IMR-90 (cell line): Measurements from ENCODE around the gene S100B. TPM values are rescaled to one million over a fixed set of nuclear protein-coding genes. Genes with fewer than 3 reads are reported as not detected.

Experiments
- ATAC-seq: fragments of 200-7000 bp; cut with Tn5 transposase; 2 replicates; pipeline ENCODE4 v1.9.1; 2020; ENCODE audit warnings: low read depth, mild to moderate bottlenecking, moderate library complexity
- BruUV-seq: library from RNA; stranded (reverse); fragments of 400-500 nt; replicated peaks from 2 replicates; lab custom pipeline; 2021; lab: Mats Ljungman, UMichigan
- CTCF ChIA-PET: fragments of 300-600 bp; formaldehyde crosslinking; extraction: SDS; loops from one replicate; lab custom pipeline; 2021; ENCODE audit warnings: antibody characterized with exemption; lab: Yijun Ruan, JAX
- POLR2A ChIA-PET: fragments of 300-600 bp; sonication (Branson Sonifier 250); formaldehyde crosslinking; loops from one replicate; lab custom pipeline; 2022; ENCODE audit warnings: antibody characterized with exemption; ENCODE audit not compliant: unreplicated experiment; lab: Charles Lee
- DNase-seq: peaks from one replicate; pipeline ENCODE4 v3.0.0; 2013
- H2AFZ ChIP-seq: replicated peaks from 2 replicates; pipeline ENCODE3; 2013; ENCODE audit warnings: low read length, mild to moderate bottlenecking; ENCODE audit not compliant: poor library complexity
- H2AK5ac ChIP-seq: 2 replicates; pipeline ENCODE4 v1.6.1; 2013; ENCODE audit warnings: low read depth, low read length, inconsistent platforms
- H2AK9ac ChIP-seq: replicated peaks from 2 replicates; pipeline ENCODE3; 2013; ENCODE audit warnings: mild to moderate bottlenecking, low read depth, low read length, moderate library complexity; ENCODE audit not compliant: poor library complexity
- H2BK120ac ChIP-seq: 2 replicates; pipeline ENCODE4 v1.6.1; 2013; ENCODE audit warnings: low read depth, low read length, inconsistent platforms
- H2BK15ac ChIP-seq: 3 replicates; pipeline ENCODE4 v1.6.1; 2013; ENCODE audit warnings: low read depth, low read length, inconsistent platforms
- H2BK20ac ChIP-seq: 2 replicates; pipeline ENCODE4 v1.6.1; 2013; ENCODE audit warnings: low read depth, mild to moderate bottlenecking, inconsistent platforms, low read length, moderate library complexity
- H2BK5ac ChIP-seq: 2 replicates; pipeline ENCODE4 v1.6.1; 2013; ENCODE audit warnings: mild to moderate bottlenecking, low read depth, low read length, inconsistent platforms; ENCODE audit not compliant: poor library complexity, severe bottlenecking
- H3K14ac ChIP-seq: replicated peaks from 2 replicates; pipeline ENCODE4 v1.6.1; 2013; ENCODE audit warnings: low read depth, low read length, inconsistent platforms
- H3K18ac ChIP-seq: 2 replicates; pipeline ENCODE4 v1.6.1; 2013; ENCODE audit warnings: low read depth, low read length, control low read depth
- H3K23ac ChIP-seq: 2 replicates; pipeline ENCODE4 v1.6.1; 2013; ENCODE audit warnings: low read depth, low read length, inconsistent platforms
- H3K27ac ChIP-seq: 2 replicates; pipeline ENCODE4 v1.5.1; 2013; ENCODE audit warnings: mild to moderate bottlenecking, control low read depth, low read length; ENCODE audit not compliant: insufficient read depth
- H3K27me3 ChIP-seq: 2 replicates; pipeline ENCODE4 v1.6.1; 2013; ENCODE audit warnings: low read length; ENCODE audit not compliant: control insufficient read depth, insufficient read depth
- H3K36me3 ChIP-seq: 2 replicates; pipeline ENCODE4 v1.6.1; 2013; ENCODE audit warnings: low read length, mixed read lengths; ENCODE audit not compliant: control insufficient read depth, insufficient read depth
- H3K4ac ChIP-seq: 2 replicates; pipeline ENCODE4 v1.6.1; 2013; ENCODE audit warnings: low read depth, low read length, inconsistent platforms
- H3K4me1 ChIP-seq: 2 replicates; pipeline ENCODE4 v1.6.1; 2013; ENCODE audit warnings: low read length, mixed read lengths; ENCODE audit not compliant: control insufficient read depth, insufficient read depth
- H3K4me2 ChIP-seq: 2 replicates; pipeline ENCODE4 v1.6.1; 2013; ENCODE audit warnings: low read depth, mild to moderate bottlenecking, control low read depth, low read length, moderate library complexity
- H3K4me3 ChIP-seq: 2 replicates; pipeline ENCODE4 v1.5.1; 2013; ENCODE audit warnings: low read depth, mild to moderate bottlenecking, control low read depth, low read length, moderate library complexity; ENCODE audit not compliant: insufficient read depth
- H3K56ac ChIP-seq: 2 replicates; pipeline ENCODE4 v1.6.1; 2013; ENCODE audit warnings: low read length, inconsistent platforms; ENCODE audit not compliant: insufficient read depth; ENCODE audit errors: extremely low read depth
- H3K79me1 ChIP-seq, 2 experiments: 2 replicates each; pipeline ENCODE4 v1.6.1; 2013; ENCODE audit warnings: low read length in 2 of 2, inconsistent platforms in 1 of 2, low read depth in 1 of 2
- H3K9ac ChIP-seq: 2 replicates; pipeline ENCODE4 v1.6.1; 2013; ENCODE audit warnings: low read depth, low read length, control low read depth
- H3K9me1 ChIP-seq: 2 replicates; pipeline ENCODE4 v1.6.1; 2013; ENCODE audit warnings: low read length, inconsistent platforms; ENCODE audit not compliant: insufficient read depth
- H3K9me3 ChIP-seq: 2 replicates; pipeline ENCODE4 v1.6.1; 2013; ENCODE audit warnings: low read length; ENCODE audit not compliant: control insufficient read depth, insufficient read depth
- H4K20me1 ChIP-seq: 2 replicates; pipeline ENCODE4 v1.6.1; 2013; ENCODE audit warnings: low read length, inconsistent platforms; ENCODE audit not compliant: insufficient read depth
- H4K5ac ChIP-seq: 2 replicates; pipeline ENCODE4 v1.6.1; 2013; ENCODE audit warnings: mild to moderate bottlenecking, low read depth, low read length, control low read depth
- H4K8ac ChIP-seq, 2 experiments: 2 replicates each; pipeline ENCODE4 v1.6.1; 2013; ENCODE audit warnings: low read depth in 2 of 2, low read length in 2 of 2, control low read depth in 1 of 2, inconsistent platforms in 1 of 2
- H4K91ac ChIP-seq: 2 replicates; pipeline ENCODE4 v1.6.1; 2013; ENCODE audit warnings: low read depth, low read length, inconsistent platforms; ENCODE audit not compliant: insufficient read depth
- BHLHE40 ChIP-seq: fragments of 150-350 bp; IDR thresholded peaks from 2 replicates; pipeline ENCODE4 v1.6.1; 2016; ENCODE audit warnings: mild to moderate bottlenecking, low read depth, low read length
- CEBPB ChIP-seq: IDR thresholded peaks from 2 replicates; pipeline ENCODE4 v1.6.1; 2012; ENCODE audit warnings: low read depth, low read length, improper control_type of control experiment
- CHD1 ChIP-seq: IDR thresholded peaks from 2 replicates; pipeline ENCODE4 v1.6.1; 2012; ENCODE audit warnings: low read depth, low read length, improper control_type of control experiment
- CTCF ChIP-seq: conservative IDR thresholded peaks from 2 replicates; pipeline ENCODE4 v1.5.1; 2012; ENCODE audit warnings: mild to moderate bottlenecking, low read depth, low read length, improper control_type of control experiment
- ELK1 ChIP-seq: fragments of 150-350 bp; IDR thresholded peaks from 2 replicates; pipeline ENCODE4 v1.6.1; 2016; ENCODE audit warnings: low read depth, mild to moderate bottlenecking, low read length, moderate library complexity, borderline replicate concordance
- FOS ChIP-seq: fragments of 150-350 bp; IDR thresholded peaks from 2 replicates; pipeline ENCODE4 v1.6.1; 2016; ENCODE audit warnings: low read depth, low read length
- MAFK ChIP-seq: IDR thresholded peaks from 2 replicates; pipeline ENCODE4 v1.6.1; 2012; ENCODE audit warnings: low read depth, low read length, improper control_type of control experiment
- MAZ ChIP-seq: IDR thresholded peaks from 2 replicates; pipeline ENCODE4 v1.6.1; 2012; ENCODE audit warnings: low read depth, mild to moderate bottlenecking, low read length, improper control_type of control experiment, moderate library complexity, borderline replicate concordance
- MXI1 ChIP-seq: IDR thresholded peaks from 2 replicates; pipeline ENCODE4 v1.6.1; 2012; ENCODE audit warnings: low read depth, mild to moderate bottlenecking, low read length, moderate library complexity, borderline replicate concordance
- NFE2L2 ChIP-seq: fragments of 150-350 bp; IDR thresholded peaks from 2 replicates; pipeline ENCODE4 v1.6.1; 2016; ENCODE audit warnings: low read depth, mild to moderate bottlenecking, low read length
- POLR2A ChIP-seq: IDR thresholded peaks from 2 replicates; pipeline ENCODE4 v1.6.1; 2012; ENCODE audit warnings: mild to moderate bottlenecking, low read depth, low read length
- RAD21 ChIP-seq: IDR thresholded peaks from 2 replicates; pipeline ENCODE4 v1.6.1; 2012; ENCODE audit warnings: low read length, improper control_type of control experiment
- RCOR1 ChIP-seq: IDR thresholded peaks from 2 replicates; pipeline ENCODE4 v1.6.1; 2012; ENCODE audit warnings: mild to moderate bottlenecking, low read length, improper control_type of control experiment; ENCODE audit not compliant: insufficient replicate concordance
- RFX5 ChIP-seq: IDR thresholded peaks from 2 replicates; pipeline ENCODE4 v1.8.0; 2012; ENCODE audit warnings: low read depth, mild to moderate bottlenecking, low read length, moderate library complexity
- SMC3 ChIP-seq: fragments of 150-350 bp; IDR thresholded peaks from 2 replicates; pipeline ENCODE4 v1.6.1; 2016; ENCODE audit warnings: low read depth, mild to moderate bottlenecking, antibody characterized with exemption, low read length, moderate library complexity
- WGBS, 2 experiments: methylation state at CpG; one replicate each; pipeline versions ENCODE4 v1.1.5 to v1.1.7; 2013; ENCODE audit warnings: missing lambda C conversion rate in 2 of 2; ENCODE audit not compliant: insufficient read length in 1 of 2; ENCODE audit errors: extremely low coverage in 2 of 2; 5-methylcytosine and 5-hydroxymethylcytosine counted together
- dilution Hi-C: fragments of 300-500 bp; cut with HindIII; formaldehyde crosslinking; loops from one replicate; pipeline ENCODE4 v1.14.3; 2018; ENCODE audit warnings: low sequenced_read_pairs; ENCODE audit not compliant: unreplicated experiment
- in situ Hi-C: fragments of 300-500 bp; cut with MboI; formaldehyde crosslinking; loops from 3 replicates; pipeline ENCODE4 v1.14.3; 2019; ENCODE audit warnings: low sequenced_read_pairs, inconsistent platforms, mixed read lengths
- intact Hi-C: fragments of 100-400 bp; cut with micrococcal nuclease; formaldehyde crosslinking; loops from 2 replicates; pipeline ENCODE4 v1.10.0; 2022
- polyA plus RNA-seq, 3 experiments: library from polyadenylated mRNA; depleted of rRNA; stranded (reverse); fragments of >200 nt; gene quantifications; 2 replicates each; pipeline ENCODE4 v1.2.3, GENCODE V29; 2012; ENCODE audit warnings: low replicate concordance in 1 of 3
- total RNA-seq: library from RNA; depleted of rRNA; stranded (reverse); fragments of >200 nt; gene quantifications from 2 replicates; pipeline ENCODE4 v1.2.3, GENCODE V29; 2012
- TF ChIP-seq, protein P1 (sequence below): fragments of 150-350 bp; IDR thresholded peaks from 2 replicates; pipeline ENCODE4 v1.6.1; 2017; ENCODE audit warnings: mild to moderate bottlenecking, antibody characterized with exemption, low read length, low read depth

S100B gene
- total and polyA plus RNA-seq, 2 of the 4 experiments (the other 2 are of a cell fraction), result 0.18 to 0.26 TPM

DNA sequence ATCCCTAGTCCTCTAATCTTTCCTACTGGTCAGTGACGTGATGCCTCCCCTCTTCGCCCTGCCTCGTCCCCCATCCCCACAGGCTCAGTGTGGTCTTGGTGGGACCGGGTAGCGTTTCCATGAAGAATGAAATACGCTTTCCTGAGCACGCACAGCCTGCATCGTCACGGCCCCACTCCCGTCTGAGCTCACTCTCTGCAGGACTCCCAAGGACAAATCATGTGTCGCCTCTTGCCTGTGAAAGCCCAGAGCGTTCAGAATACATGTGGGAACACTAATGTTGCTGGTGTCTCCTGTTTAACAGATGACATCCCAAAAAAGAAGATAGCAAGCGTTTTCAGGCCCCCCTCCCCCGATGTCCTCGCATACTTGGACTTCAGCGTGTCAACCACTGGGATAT is 49.2 kb downstream of the S100B start:
- H2AK5ac ChIP-seq, result no peak overlapping the region
- H2AK9ac ChIP-seq, result no peak overlapping the region
- no peaks in the 10 kb centered on the region for H3K9me3 ChIP-seq
- no peaks in the 10 kb centered on the region for H3K79me1 ChIP-seq
- H2BK5ac ChIP-seq, result no peak overlapping the region
- no peaks in the 10 kb centered on the region for H3K27me3 ChIP-seq
- no peak overlapping the region for H3K14ac ChIP-seq
- H4K20me1 ChIP-seq, result no peaks in the 10 kb centered on the region; the same call in 1 of the 2 replicates
- H3K56ac ChIP-seq, result no peak overlapping the region
- no peak overlapping the region for H3K4ac ChIP-seq
- no peak for DNase-seq
- CTCF ChIA-PET, result no interaction called here
- H3K23ac ChIP-seq, result no peak overlapping the region
- POLR2A ChIA-PET, result no interaction called here
- no peak overlapping the region for H3K4me3 ChIP-seq
- H3K9ac ChIP-seq, result no peak overlapping the region
- no peak overlapping the region for H4K8ac ChIP-seq
- no peak overlapping the region for H2AFZ ChIP-seq
- H3K4me1 ChIP-seq, result no peaks in the 10 kb centered on the region
- H3K9me1 ChIP-seq, result no peaks in the 10 kb centered on the region
- H4K5ac ChIP-seq, result no peak overlapping the region
- no peak overlapping the region for H2BK120ac ChIP-seq
- no peak for ATAC-seq
- H2BK20ac ChIP-seq, result no peak overlapping the region
- intact Hi-C loops (no loop called here), dilution Hi-C loops (no loop called here), in situ Hi-C loops (no loop called here)
- H3K18ac ChIP-seq, result no peak overlapping the region
- no peak overlapping the region for H4K91ac ChIP-seq
- H2BK15ac ChIP-seq, result no peak overlapping the region
- no peak overlapping the region for H3K27ac ChIP-seq
- WGBS, 2 experiments, result 98% methylated on average over 8 of the region's 16 CpGs; no CpG with 5 or more reads in 1 of the 2 experiments
- TF ChIP-seq MXI1 (no peak), SMC3 (no peak), CTCF (no peak), RFX5 (no peak), MAFK (no peak), NFE2L2 (no peak), RAD21 (no peak), MAZ (no peak), CHD1 (no peak), POLR2A (no peak), RCOR1 (no peak), CEBPB (no peak), FOS (no peak), BHLHE40 (no peak), ELK1 (no peak)
- TF ChIP-seq, protein P1, sequence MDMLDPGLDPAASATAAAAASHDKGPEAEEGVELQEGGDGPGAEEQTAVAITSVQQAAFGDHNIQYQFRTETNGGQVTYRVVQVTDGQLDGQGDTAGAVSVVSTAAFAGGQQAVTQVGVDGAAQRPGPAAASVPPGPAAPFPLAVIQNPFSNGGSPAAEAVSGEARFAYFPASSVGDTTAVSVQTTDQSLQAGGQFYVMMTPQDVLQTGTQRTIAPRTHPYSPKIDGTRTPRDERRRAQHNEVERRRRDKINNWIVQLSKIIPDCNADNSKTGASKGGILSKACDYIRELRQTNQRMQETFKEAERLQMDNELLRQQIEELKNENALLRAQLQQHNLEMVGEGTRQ, result no peak
- BruUV-seq, result no TSS peak
- peaks cover 55% of the 10 kb centered on the region for H3K36me3 ChIP-seq
- H3K4me2 ChIP-seq, result no peak overlapping the region
